Upper lobe of left lung (tissue), 4 donors: ENCODE measurements around the gene DNAJB4.

Experiments
- CTCF ChIP-seq, 6 experiments: fragments of 450-650 bp in 4 of 6; fragments of 200-600 bp in 2 of 6; sonication (generic) in 2 of 6; IDR thresholded peaks; one replicate each; pipeline ENCODE4 v1.5.1; 2016 to 2019; ENCODE audit warnings: antibody characterized with exemption in 6 of 6
- POLR2A ChIP-seq, 4 donors: fragments of 450-650 bp; IDR thresholded peaks; one replicate each; pipeline ENCODE4 v1.5.1; 2016 to 2017; ENCODE audit warnings: antibody characterized with exemption in 4 of 4, mild to moderate bottlenecking in 2 of 4
- POLR2AphosphoS5 ChIP-seq, 2 donors: sonication (generic); formaldehyde crosslinking; IDR thresholded peaks; one replicate each; pipeline ENCODE4 v1.5.1; 2017; ENCODE audit warnings: antibody characterized with exemption in 2 of 2

DNA sequence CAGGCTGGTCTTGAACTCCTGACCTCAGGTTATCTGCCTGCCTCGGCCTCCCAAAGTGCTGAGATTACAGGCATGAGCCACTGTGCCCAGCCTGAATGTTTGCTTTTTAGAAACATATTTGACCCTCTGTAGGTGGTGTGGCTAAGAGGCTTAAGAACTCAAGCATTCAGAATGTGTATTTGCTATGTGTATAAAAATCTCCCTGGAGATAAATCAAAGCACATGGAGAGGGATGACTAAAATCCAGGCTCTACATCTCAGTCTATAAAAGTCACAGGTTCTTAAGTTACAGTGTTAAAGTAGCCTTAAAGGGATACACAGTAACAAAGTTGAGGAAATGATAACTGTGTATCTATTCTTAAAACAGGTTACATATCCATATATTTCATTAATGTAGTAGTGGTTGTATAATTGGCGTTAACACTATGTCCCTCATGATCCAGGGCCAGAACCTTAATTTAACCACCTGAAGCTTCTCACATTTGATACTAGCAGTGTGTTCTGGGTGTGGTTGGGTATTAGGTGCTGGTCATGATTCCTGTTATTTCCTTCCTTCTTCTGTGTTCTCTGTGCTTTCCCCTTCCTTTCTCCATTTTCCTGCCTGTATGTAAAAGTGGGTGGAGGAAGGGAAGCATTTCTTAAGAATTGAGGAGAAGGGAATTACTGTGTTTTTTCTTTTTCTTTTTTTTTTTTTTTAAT lies 57.2 kb downstream of the DNAJB4 start:
- no peak for TF ChIP-seq POLR2A (IDR thresholded peaks at IDR 0.05)
- no peak for TF ChIP-seq POLR2AphosphoS5 (IDR thresholded peaks at IDR 0.05)
- no peak for TF ChIP-seq CTCF (IDR thresholded peaks at IDR 0.05)
